GM12878 (cell line): Measurements from ENCODE around the gene YPEL2.

Experiments
- BCL11A ChIP-seq: IDR thresholded peaks from 2 replicates; pipeline ENCODE4 v1.6.1; 2011; ENCODE audit warnings: low read depth, low read length
- GABPA ChIP-seq: IDR thresholded peaks from 2 replicates; pipeline ENCODE4 v1.6.1; 2014; ENCODE audit warnings: antibody characterized with exemption, low read depth, mild to moderate bottlenecking, inconsistent platforms
- NFYA ChIP-seq: IDR thresholded peaks from 2 replicates; pipeline ENCODE4 v1.6.1; 2011; ENCODE audit warnings: low read depth, mild to moderate bottlenecking, low read length, improper control_type of control experiment, borderline replicate concordance
- POLR2A ChIP-seq: IDR thresholded peaks from 2 replicates; pipeline ENCODE4 v1.6.1; 2011; ENCODE audit warnings: low read depth, mild to moderate bottlenecking, low read length
- RAD21 ChIP-seq: IDR thresholded peaks from 2 replicates; pipeline ENCODE4 v1.6.1; 2011; ENCODE audit warnings: mild to moderate bottlenecking, low read depth, low read length, moderate library complexity; ENCODE audit not compliant: insufficient read depth
- RELA ChIP-seq: fragments of 450-650 bp; IDR thresholded peaks from 2 replicates; pipeline ENCODE4 v1.8.0; 2014; ENCODE audit warnings: borderline replicate concordance; ENCODE audit not compliant: partially characterized antibody
- TF ChIP-seq, protein P1 (sequence below): IDR thresholded peaks from 2 replicates; pipeline ENCODE4 v1.6.1; 2012; ENCODE audit warnings: low read depth, low read length, improper control_type of control experiment

DNA sequence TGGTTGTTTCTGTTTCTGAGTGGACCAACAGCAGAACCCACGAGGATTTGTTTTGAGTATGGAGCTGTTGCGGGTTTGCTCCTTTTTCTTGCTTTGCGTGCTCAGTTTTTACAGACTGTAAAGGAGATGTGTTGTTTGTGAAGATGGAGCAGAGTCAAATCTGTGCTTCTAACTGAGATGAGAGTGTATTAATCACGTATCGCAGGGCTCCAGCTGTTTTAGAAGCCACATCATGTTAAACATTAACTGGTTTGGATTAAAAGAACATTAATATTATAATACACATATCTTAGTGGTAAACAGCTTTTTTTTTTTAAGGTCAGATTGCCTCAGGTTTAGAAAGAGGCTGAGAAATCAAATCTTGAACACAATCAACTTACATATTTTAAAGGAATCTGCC lies 69.4 kb downstream of the YPEL2 start:
- no peak for TF ChIP-seq NFYA
- no peak for TF ChIP-seq POLR2A
- TF ChIP-seq, protein P1, sequence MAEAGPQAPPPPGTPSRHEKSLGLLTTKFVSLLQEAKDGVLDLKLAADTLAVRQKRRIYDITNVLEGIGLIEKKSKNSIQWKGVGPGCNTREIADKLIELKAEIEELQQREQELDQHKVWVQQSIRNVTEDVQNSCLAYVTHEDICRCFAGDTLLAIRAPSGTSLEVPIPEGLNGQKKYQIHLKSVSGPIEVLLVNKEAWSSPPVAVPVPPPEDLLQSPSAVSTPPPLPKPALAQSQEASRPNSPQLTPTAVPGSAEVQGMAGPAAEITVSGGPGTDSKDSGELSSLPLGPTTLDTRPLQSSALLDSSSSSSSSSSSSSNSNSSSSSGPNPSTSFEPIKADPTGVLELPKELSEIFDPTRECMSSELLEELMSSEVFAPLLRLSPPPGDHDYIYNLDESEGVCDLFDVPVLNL, result no peak
- no peak for TF ChIP-seq BCL11A
- TF ChIP-seq GABPA, result no peak
- TF ChIP-seq RELA, result no peak
- no peak for TF ChIP-seq RAD21
